Measurements from ENCODE around the gene JAKMIP2. TPM values are rescaled to one million over a fixed set of nuclear protein-coding genes. Genes with fewer than 3 reads are reported as not detected.

Gene JAKMIP2
- polyA plus RNA-seq, 1 experiment, result not detected

DNA sequence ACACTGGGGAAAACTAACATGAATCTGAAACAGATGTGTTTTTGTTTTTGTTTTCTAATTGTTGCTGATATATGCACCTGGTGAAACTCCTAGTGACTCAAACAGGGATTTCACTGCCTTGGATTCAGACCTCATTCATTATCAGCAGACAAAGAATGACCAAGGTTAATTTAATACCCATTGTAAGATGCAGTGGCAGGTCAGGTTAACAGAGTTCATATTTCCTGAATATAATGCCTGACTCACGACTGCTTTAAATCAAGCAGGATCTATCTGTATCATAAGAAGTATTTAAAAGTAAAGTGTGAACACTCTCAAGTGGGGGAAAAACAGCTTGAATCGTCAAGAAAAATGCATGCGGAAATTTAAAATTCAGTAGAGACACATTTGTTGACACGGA, 5.5 kb downstream of the JAKMIP2 start:
- H3K36me3 ChIP-seq (ENCODE audit: control insufficient read depth, insufficient read depth, low read length), result no peaks in the 10 kb centered on the region
- DNase-seq (ENCODE audit: low read depth), result no peak
- POLR2A ChIA-PET, result no interaction called here
- TF ChIP-seq, protein P1, sequence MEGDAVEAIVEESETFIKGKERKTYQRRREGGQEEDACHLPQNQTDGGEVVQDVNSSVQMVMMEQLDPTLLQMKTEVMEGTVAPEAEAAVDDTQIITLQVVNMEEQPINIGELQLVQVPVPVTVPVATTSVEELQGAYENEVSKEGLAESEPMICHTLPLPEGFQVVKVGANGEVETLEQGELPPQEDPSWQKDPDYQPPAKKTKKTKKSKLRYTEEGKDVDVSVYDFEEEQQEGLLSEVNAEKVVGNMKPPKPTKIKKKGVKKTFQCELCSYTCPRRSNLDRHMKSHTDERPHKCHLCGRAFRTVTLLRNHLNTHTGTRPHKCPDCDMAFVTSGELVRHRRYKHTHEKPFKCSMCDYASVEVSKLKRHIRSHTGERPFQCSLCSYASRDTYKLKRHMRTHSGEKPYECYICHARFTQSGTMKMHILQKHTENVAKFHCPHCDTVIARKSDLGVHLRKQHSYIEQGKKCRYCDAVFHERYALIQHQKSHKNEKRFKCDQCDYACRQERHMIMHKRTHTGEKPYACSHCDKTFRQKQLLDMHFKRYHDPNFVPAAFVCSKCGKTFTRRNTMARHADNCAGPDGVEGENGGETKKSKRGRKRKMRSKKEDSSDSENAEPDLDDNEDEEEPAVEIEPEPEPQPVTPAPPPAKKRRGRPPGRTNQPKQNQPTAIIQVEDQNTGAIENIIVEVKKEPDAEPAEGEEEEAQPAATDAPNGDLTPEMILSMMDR (IDR thresholded peaks at IDR 0.05; ENCODE audit: insufficient read depth, low read depth, low read length), result no peak
- no peaks in the 10 kb centered on the region for H3K27me3 ChIP-seq (ENCODE audit: control insufficient read depth, insufficient read depth, low read length)
- CTCF ChIA-PET, result no interaction called here
- no peak overlapping the region for H3K4me3 ChIP-seq (ENCODE audit: low read depth, low read length)

DNA sequence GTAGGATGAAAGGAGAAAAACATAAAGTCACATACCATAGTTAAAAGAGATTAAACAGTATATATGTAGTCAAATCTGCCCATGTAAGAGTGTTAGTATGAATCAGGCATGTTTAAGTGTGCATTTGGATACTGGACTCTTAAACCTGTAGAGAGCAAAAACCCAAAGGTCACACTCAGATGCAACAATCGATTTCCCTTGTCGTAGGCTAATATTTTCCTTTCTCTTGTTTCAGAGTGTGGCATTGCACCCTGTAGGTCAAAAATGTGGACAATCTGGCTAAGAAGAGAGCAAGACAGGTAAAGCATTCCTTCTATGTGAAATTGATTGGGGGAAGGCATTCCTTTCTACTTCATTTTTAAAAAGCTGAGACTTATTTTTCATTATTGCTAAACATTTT, 8.9 kb downstream of the JAKMIP2 start:
- CTCF ChIA-PET, result no interaction called here
- Histone ChIP-seq H3K4me3 (ENCODE audit: low read depth, low read length) (no peak overlapping the region), H3K27me3 (ENCODE audit: control insufficient read depth, insufficient read depth, low read length) (no peaks in the 10 kb centered on the region), H3K36me3 (ENCODE audit: control insufficient read depth, insufficient read depth, low read length) (no peaks in the 10 kb centered on the region)
- TF ChIP-seq, protein P1 (IDR thresholded peaks at IDR 0.05; ENCODE audit: insufficient read depth, low read depth, low read length), result no peak
- DNase-seq (ENCODE audit: low read depth), result no peak
- POLR2A ChIA-PET, result no interaction called here

DNA sequence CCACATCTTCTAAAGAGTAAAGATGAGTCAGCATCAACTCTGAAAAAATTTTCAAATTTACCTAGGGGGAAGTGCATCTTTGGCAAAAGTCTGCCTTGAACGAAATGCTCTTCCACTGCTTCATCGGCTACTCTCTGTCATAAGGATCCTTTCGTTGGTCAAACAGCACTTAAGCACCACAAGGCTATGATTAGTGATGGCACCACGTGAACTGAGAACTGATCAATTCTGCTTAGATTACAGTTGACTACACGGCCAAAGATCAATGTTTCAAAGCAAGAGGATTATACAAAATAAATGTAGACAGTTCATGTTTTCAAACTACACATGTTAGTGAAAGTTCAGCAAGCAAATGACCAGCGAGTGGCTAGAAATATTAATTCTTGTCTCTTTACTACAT, 9.4 kb downstream of the JAKMIP2 start:
- Histone ChIP-seq H3K4me3 (ENCODE audit: low read depth, low read length) (no peak overlapping the region), H3K27me3 (ENCODE audit: control insufficient read depth, insufficient read depth, low read length) (no peaks in the 10 kb centered on the region), H3K36me3 (ENCODE audit: control insufficient read depth, insufficient read depth, low read length) (no peaks in the 10 kb centered on the region)
- POLR2A ChIA-PET, result no interaction called here
- CTCF ChIA-PET, result no interaction called here
- TF ChIP-seq, protein P1 (IDR thresholded peaks at IDR 0.05; ENCODE audit: insufficient read depth, low read depth, low read length), result no peak
- no peak for DNase-seq (ENCODE audit: low read depth)

DNA sequence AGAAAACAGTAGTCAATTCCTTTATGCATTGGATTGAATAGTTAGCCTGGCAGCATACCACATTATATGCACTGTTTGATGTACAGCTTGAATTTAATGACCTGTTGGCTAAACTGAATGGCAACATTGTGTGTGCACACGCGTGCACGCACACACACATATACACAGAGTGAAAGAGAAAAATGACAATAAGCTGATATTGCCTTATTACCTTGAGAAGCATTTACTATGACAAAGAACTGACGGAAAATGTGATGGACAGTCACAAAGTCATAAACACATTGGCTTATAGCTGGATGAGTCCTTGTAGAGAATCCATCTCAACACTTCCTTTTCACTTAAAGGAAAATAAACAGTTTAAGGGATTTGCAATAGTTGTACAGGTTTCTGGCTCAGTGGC, 15.5 kb downstream of the JAKMIP2 start:
- no peaks in the 10 kb centered on the region for H3K36me3 ChIP-seq (ENCODE audit: control insufficient read depth, insufficient read depth, low read length)
- TF ChIP-seq, protein P1 (IDR thresholded peaks at IDR 0.05; ENCODE audit: insufficient read depth, low read depth, low read length), result no peak
- CTCF ChIA-PET, result no interaction called here
- POLR2A ChIA-PET, result no interaction called here
- H3K27me3 ChIP-seq (ENCODE audit: control insufficient read depth, insufficient read depth, low read length), result no peaks in the 10 kb centered on the region
- no peak overlapping the region for H3K4me3 ChIP-seq (ENCODE audit: low read depth, low read length)
- DNase-seq (ENCODE audit: low read depth), result no peak

DNA sequence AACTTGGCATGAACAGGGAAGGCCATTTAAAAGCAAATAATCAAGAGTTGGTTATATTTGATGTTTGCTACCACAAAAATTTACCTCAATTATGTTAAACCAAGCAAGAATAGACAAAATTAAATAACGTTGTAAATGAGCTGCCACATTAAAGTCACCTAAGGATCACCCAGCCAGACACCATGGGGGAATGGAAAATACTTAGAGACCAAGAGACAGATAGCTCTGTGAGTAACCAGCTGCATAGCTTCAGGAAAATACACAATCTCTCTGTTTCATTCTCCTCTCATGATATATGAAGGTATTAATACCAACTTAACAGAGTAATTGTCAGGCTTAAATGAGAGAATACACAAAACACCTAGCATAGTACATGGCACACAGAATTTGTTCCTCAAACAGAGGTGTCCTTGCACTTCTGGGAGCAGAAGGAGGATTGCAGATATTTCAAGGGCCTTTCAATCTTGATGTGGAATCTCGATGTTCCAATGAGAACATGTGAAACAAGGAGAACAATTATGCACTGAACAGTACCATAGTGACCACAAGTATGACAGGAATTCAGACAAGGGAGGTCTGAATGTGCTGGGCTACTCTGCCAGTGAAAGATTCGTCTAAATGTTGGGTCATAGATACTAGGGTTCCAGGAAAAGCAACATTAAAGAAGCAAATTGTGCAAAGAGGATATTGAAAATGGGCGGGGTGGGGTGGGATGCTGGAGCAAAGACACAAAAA, 18.6 kb downstream of the JAKMIP2 start:
- Histone ChIP-seq H3K36me3 (ENCODE audit: control insufficient read depth, insufficient read depth, low read length) (no peaks in the 10 kb centered on the region), H3K27me3 (ENCODE audit: control insufficient read depth, insufficient read depth, low read length) (no peaks in the 10 kb centered on the region), H3K4me3 (ENCODE audit: low read depth, low read length) (no peak overlapping the region)
- CTCF ChIA-PET, result no interaction called here
- TF ChIP-seq, protein P1 (IDR thresholded peaks at IDR 0.05; ENCODE audit: insufficient read depth, low read depth, low read length), result no peak
- POLR2A ChIA-PET, result no interaction called here
- no peak for DNase-seq (ENCODE audit: low read depth)

Measured in BJ (cell line).